ENCODE measurements around the gene TBPL1.
A peak's percentile ranks its signal among the peaks of the same experiment; 100 is the strongest.
"Not testable (repeated sequence)": the region's sequence is repeated elsewhere in the genome, so short reads cannot be mapped to it uniquely, and the experiment has no call there.

The TBPL1 gene

GRCh38 chr6:133918208-133918930 lies 34.7 kb upstream of the TBPL1 start:
- CTCF ChIA-PET = interaction anchor here (1.0 to 20.8 kb wide), 8 partner anchors 12 to 733 kb away, joined by 3 to 1249 read pairs (median 10); no protein-coding TSS in a partner anchor
- H3K4me3 ChIP-seq (ENCODE audit: low read depth, low read length) = no peak overlapping the region
- DNase-seq (ENCODE audit: low read depth, low spot score) = no peak
- POLR2A ChIA-PET = no interaction called here
- no peak for TF ChIP-seq CTCF (IDR thresholded peaks at IDR 0.05; ENCODE audit: insufficient read depth, low read length, missing control alignments)

- ChIA-PET POLR2A (no interaction called here), CTCF (interaction anchor here (1.3 to 20.8 kb wide), 5 partner anchors 13 to 734 kb away, joined by 3 to 1249 read pairs (median 221); no protein-coding TSS in a partner anchor)
- no peak overlapping the region for H3K4me3 ChIP-seq (ENCODE audit: low read depth, low read length)
- no peak for DNase-seq (ENCODE audit: low read depth, low spot score)
- no peak for TF ChIP-seq CTCF (IDR thresholded peaks at IDR 0.05; ENCODE audit: insufficient read depth, low read length, missing control alignments)
Measured at GRCh38 chr6:133919362-133919761, 33.7 kb upstream of the TBPL1 start.

GRCh38 chr6:133921249-133921859 lies 31.7 kb upstream of the TBPL1 start:
- CTCF ChIA-PET = interaction anchor here (0.6 to 20.8 kb wide), 42 partner anchors 9 to 1091 kb away, joined by 3 to 1249 read pairs (median 5); no protein-coding TSS in a partner anchor
- POLR2A ChIA-PET = no interaction called here
- TF ChIP-seq CTCF (IDR thresholded peaks at IDR 0.05; ENCODE audit: insufficient read depth, low read length, missing control alignments) = peak; percentile 87

GRCh38 chr6:133923938-133924593 lies 29.0 kb upstream of the TBPL1 start:
- CTCF ChIA-PET = interaction anchor here (0.5 to 20.8 kb wide), 64 partner anchors 9 to 1094 kb away, joined by 3 to 1249 read pairs (median 6); partner anchors contain the start of genes SLC2A12 and TBPL1
- peak; percentile 33 for DNase-seq (ENCODE audit: low read depth, low spot score)
- POLR2A ChIA-PET = interaction anchor here (1.0 kb wide), 1 partner anchor 172 kb away, joined by 3 read pairs; no protein-coding TSS in a partner anchor
- H3K4me3 ChIP-seq (ENCODE audit: low read depth, low read length) = no peak overlapping the region
- TF ChIP-seq CTCF (IDR thresholded peaks at IDR 0.05; ENCODE audit: insufficient read depth, low read length, missing control alignments) = peak; percentile 68

More at GRCh38 chr6:133921249-133921859, 31.7 kb upstream of the TBPL1 start:
- DNase-seq (ENCODE audit: low read depth, low spot score) = peak; percentile 14
- H3K4me3 ChIP-seq (ENCODE audit: low read depth, low read length) = no peak overlapping the region

- DNase-seq (ENCODE audit: low read depth, low spot score); POLR2A ChIA-PET; H3K4me3 ChIP-seq (ENCODE audit: low read depth, low read length): not testable (repeated sequence)
- CTCF ChIA-PET = interaction anchor here (1.0 to 20.8 kb wide), 7 partner anchors 10 to 173 kb away, joined by 3 to 1249 read pairs (median 7); no protein-coding TSS in a partner anchor
Measured at GRCh38 chr6:133931221-133931620, 21.8 kb upstream of the TBPL1 start.

GRCh38 chr6:133936352-133936751 lies 16.7 kb upstream of the TBPL1 start:
- H3K4me3 ChIP-seq (ENCODE audit: low read depth, low read length); POLR2A ChIA-PET; DNase-seq (ENCODE audit: low read depth, low spot score): not testable (repeated sequence)
- CTCF ChIA-PET = interaction anchor here (1.2 to 6.2 kb wide), 2 partner anchors 13 to 127 kb away, joined by 4 to 71 read pairs; no protein-coding TSS in a partner anchor

GRCh38 chr6:133937909-133938308 lies 15.1 kb upstream of the TBPL1 start:
- ChIA-PET CTCF (interaction anchor here (0.6 to 6.2 kb wide), 11 partner anchors 8 to 162 kb away, joined by 3 to 71 read pairs (median 5); no protein-coding TSS in a partner anchor), POLR2A (no interaction called here)
- no peak overlapping the region for H3K4me3 ChIP-seq (ENCODE audit: low read depth, low read length)
- DNase-seq (ENCODE audit: low read depth, low spot score) = no peak
- TF ChIP-seq CTCF (IDR thresholded peaks at IDR 0.05; ENCODE audit: insufficient read depth, low read length, missing control alignments) = no peak
